Memory B cell (primary cell): ENCODE data around the gene FGF21.
"Not testable (repeated sequence)": the region's sequence is repeated elsewhere in the genome, so short reads cannot be mapped to it uniquely, and the experiment has no call there.

ENCODE experiments used
- ATAC-seq: fragments of 150-1000 bp; cut with Tn5 transposase; 2 replicates; pipeline ENCODE4 v1.10.0; 2021; ENCODE audit warnings: low read depth, mild to moderate bottlenecking, moderate library complexity
- DNase-seq, 2 donors: peaks; one replicate each; pipeline ENCODE4 v3.0.0; 2022; ENCODE audit warnings: low spot score in 2 of 2
- H3K27ac Mint-ChIP-seq: one replicate; pipeline ENCODE4 v1.8.0; 2022; ENCODE audit warnings: mild to moderate bottlenecking, moderate library complexity, mixed read lengths
- H3K27me3 Mint-ChIP-seq: one replicate; pipeline ENCODE4 v1.8.0; 2022; ENCODE audit warnings: mixed read lengths
- H3K36me3 Mint-ChIP-seq: one replicate; pipeline ENCODE4 v1.8.0; 2022; ENCODE audit warnings: mild to moderate bottlenecking, mixed read lengths
- H3K4me1 Mint-ChIP-seq: one replicate; pipeline ENCODE4 v1.8.0; 2022; ENCODE audit warnings: mixed read lengths
- H3K4me3 Mint-ChIP-seq: one replicate; pipeline ENCODE4 v1.8.0; 2022; ENCODE audit warnings: mild to moderate bottlenecking, moderate library complexity, mixed read lengths
- H3K9me3 Mint-ChIP-seq: one replicate; pipeline ENCODE4 v1.8.0; 2022; ENCODE audit warnings: mixed read lengths

Gene FGF21

DNA sequence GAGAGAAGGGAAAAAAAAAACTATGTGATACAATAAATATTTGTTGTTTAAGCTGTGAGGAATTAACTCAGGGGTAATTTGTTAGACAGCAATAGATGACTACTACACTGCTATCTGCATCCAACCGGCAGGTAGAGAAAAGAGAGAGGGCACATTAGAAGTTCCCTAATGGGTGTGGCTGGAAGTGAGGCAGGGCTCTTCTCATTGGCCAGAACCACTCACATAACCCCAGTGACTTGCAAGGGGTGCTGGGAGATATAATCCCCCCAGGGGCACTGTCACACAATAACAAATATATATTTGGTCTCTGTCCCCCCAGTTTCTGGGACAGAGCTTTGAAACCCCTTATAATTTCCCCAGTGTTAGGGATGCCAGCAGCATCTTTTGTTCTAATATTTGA, 24.3 kb downstream of the FGF21 start:
- Mint-ChIP-seq H3K27ac (no peak overlapping the region), H3K9me3 (no peaks in the 10 kb centered on the region), H3K4me1 (peaks cover 9% of the 10 kb centered on the region), H3K4me3 (no peak overlapping the region), H3K36me3 (no peaks in the 10 kb centered on the region), H3K27me3 (no peaks in the 10 kb centered on the region)
- peak; percentile 45 for ATAC-seq
- DNase-seq: no peak

DNA sequence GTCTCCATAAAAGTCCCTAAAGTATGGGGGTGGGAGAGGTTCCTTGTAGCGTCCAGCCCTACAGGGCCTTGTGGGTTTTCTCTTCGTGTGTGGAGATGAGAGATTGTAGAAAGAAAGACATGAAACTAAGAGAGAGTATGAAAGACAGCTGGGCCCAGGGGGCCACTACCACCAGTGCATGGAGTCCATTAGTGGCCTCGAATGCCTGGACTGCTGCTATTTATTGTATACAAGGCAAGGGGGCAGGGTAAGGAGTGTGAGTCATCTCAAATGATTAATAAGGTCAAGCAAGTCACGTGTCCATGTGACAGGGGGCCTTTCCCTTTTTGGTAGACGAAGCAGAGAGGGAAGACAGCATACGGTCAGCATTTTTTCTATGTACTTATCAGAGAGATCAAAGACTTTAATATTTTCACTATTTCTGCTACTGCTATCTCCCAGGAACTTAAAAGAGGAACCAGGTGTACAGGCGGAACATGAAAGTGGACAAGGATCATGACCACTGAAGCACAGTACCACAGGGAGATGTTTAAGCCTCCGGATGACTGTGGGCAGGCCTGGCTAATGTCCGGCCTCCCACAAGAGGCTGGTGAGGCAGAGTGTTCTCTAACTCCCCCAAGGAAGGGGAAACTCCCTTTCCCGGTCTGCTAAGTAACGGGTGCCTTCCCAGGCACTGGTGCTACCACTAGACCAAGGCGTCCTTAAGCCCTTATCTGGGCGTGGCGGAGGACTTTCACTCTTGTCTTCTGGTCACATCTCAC, 25.5 kb downstream of the FGF21 start:
- H3K27me3 Mint-ChIP-seq: no peaks in the 10 kb centered on the region
- H3K4me1 Mint-ChIP-seq: peaks cover 9% of the 10 kb centered on the region
- H3K27ac Mint-ChIP-seq: no peak overlapping the region
- DNase-seq (no peak), ATAC-seq (no peak)
- H3K9me3 Mint-ChIP-seq: no peaks in the 10 kb centered on the region
- no peak overlapping the region for H3K4me3 Mint-ChIP-seq
- no peaks in the 10 kb centered on the region for H3K36me3 Mint-ChIP-seq

DNA sequence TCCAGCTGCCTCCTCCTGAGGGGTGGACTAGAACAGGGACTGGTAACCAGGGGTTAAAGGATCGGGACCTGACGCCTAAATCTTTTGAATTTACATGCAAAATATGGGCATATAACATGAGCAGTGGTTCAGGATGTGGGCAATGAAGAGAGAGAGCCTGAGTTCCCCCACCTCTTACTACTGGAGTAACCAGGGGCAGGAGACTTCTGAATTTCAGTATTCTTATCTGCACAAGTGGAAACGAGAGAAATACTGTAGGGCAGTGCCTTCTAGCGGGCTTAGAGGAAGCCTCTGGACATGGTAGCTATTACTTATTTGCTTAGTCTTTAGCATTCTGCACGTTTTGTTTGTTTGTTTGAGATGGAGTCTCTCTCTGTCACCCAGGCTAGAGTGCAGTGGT, 29.2 kb downstream of the FGF21 start:
- no peaks in the 10 kb centered on the region for H3K36me3 Mint-ChIP-seq
- no peak overlapping the region for H3K4me3 Mint-ChIP-seq
- no peaks in the 10 kb centered on the region for H3K9me3 Mint-ChIP-seq
- peaks cover 12% of the 10 kb centered on the region for H3K4me1 Mint-ChIP-seq
- no peak for DNase-seq
- no peak overlapping the region for H3K27ac Mint-ChIP-seq
- ATAC-seq: no peak
- H3K27me3 Mint-ChIP-seq: no peaks in the 10 kb centered on the region

DNA sequence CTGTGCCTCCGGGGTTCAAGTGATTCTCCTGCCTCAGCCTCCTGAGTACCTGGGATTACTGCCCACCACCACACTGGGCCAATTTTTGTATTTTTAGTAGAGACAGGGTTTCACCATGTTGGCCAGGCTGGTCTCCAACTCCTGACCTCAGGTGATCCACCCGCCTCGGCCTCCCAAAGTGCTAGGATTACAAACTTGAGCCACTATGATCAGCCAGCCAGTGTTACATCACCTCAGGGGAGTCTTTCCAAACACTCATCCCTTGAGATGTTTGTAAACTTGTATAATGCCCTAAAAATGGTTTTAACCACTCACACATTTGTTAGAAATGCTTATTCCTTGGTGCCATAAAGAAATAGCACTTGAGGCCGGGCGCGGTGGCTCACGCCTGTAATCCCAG, 31.1 kb downstream of the FGF21 start:
- not testable (repeated sequence) for ATAC-seq, H3K36me3 Mint-ChIP-seq, H3K27me3 Mint-ChIP-seq, H3K9me3 Mint-ChIP-seq, H3K4me1 Mint-ChIP-seq, H3K4me3 Mint-ChIP-seq, H3K27ac Mint-ChIP-seq, DNase-seq

DNA sequence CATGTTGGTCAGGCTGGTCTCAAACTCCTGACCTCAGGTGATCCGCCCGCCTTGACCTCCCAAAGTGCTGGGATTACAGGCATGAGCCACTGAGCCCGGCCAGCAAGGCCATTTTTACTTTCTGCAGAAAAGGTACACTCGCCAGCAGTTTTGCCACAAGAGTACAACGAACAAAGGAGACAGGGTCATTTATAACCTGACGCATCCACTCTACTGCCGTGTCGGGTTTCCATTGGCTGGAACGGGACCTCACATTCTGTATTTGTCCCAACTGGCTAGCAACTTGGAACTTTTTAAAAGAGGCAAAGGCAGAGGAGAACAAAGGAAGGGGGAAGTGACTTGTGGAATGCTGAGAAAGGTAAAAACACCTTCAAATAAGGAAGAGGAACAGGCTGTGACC, 32.0 kb downstream of the FGF21 start:
- H3K4me3 Mint-ChIP-seq, H3K27ac Mint-ChIP-seq, DNase-seq, H3K4me1 Mint-ChIP-seq, H3K9me3 Mint-ChIP-seq, H3K36me3 Mint-ChIP-seq, ATAC-seq, H3K27me3 Mint-ChIP-seq: not testable (repeated sequence)

DNA sequence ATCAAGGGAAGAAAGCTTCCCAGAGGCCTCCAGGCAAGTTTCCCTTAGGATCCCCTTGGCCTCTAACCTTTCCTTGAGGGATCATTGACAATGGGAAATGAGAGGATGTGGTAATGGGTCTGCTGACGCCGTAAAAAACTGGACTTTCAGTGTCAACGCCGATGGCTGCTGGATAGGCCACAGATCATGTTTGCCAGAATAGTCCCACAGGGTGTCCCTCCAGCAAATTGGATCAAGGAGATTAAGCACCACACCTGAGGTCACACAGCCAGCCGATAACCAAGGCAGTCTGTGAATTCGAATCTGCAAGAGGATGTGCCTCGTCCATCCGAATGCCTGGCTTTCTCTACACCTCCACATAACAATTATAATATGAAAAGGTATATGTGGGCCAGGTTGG, 37.9 kb downstream of the FGF21 start:
- Mint-ChIP-seq H3K27me3 (no peaks in the 10 kb centered on the region), H3K27ac (no peak overlapping the region), H3K9me3 (no peaks in the 10 kb centered on the region), H3K36me3 (no peaks in the 10 kb centered on the region), H3K4me3 (no peak overlapping the region), H3K4me1 (peaks cover 6% of the 10 kb centered on the region)
- DNase-seq (no peak), ATAC-seq (no peak)

DNA sequence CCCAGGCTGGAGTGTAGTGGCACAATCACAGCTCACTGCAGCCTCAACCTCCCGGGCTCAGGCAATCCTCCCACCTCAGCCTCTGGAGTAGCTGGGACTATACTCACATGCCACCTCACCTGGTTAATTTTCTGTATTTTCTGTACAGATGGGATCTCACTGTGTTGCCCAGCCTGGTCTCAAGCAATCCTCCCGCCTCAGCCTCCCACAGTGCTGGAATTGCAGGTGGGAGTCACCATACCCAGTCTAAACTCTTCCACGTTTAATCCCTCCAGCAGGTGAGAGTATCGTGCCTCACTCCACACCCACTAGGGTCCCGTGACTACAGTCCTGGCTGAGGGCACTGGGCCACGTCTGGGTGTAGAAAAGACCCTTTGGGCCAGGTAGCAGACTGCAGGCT, 39.0 kb downstream of the FGF21 start:
- Mint-ChIP-seq H3K36me3 (no peaks in the 10 kb centered on the region), H3K27me3 (no peaks in the 10 kb centered on the region), H3K4me3 (peak overlapping the region; percentile 96), H3K27ac (peak overlapping the region; percentile 21), H3K9me3 (no peaks in the 10 kb centered on the region), H3K4me1 (peaks cover 6% of the 10 kb centered on the region)
- no peak for DNase-seq
- ATAC-seq: no peak

DNA sequence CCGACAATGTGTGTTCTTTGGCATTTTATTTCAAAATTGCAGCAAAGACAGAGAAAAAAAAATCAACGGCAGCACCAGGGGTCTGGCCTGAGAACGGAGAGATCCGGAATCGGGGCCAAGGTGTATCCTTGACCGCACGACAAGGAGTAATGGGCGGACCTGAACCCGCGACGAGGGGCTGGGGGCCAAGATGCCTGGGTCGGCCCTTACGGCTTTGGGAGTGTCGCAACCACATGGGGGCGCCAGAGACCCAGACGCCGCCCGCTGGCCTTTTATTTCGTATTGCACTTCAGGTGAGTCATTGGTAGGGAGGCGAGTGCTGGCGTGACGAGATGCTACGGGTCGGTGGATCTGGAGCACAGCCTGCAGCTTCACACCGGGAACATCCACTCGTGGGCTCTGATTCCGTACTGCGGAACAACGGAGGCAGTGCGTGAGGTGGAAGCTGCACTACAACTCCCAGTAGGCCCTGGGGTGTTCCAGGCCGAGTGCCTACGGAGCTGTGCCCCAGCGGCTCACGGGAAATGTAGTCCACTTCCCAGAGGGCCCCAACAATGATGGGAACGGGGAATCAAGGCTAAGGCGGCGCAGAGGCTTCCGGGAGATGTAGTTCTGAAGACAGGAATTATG, 39.8 kb downstream of the FGF21 start:
- ATAC-seq: peak; percentile 97
- Mint-ChIP-seq H3K4me3 (peak overlapping the region; percentile 96), H3K27ac (peak overlapping the region; percentile 94), H3K27me3 (no peaks in the 10 kb centered on the region), H3K36me3 (peaks cover under 1% of the 10 kb centered on the region), H3K9me3 (no peaks in the 10 kb centered on the region), H3K4me1 (peaks cover 6% of the 10 kb centered on the region)
- DNase-seq: peak; percentile 80 to 87

DNA sequence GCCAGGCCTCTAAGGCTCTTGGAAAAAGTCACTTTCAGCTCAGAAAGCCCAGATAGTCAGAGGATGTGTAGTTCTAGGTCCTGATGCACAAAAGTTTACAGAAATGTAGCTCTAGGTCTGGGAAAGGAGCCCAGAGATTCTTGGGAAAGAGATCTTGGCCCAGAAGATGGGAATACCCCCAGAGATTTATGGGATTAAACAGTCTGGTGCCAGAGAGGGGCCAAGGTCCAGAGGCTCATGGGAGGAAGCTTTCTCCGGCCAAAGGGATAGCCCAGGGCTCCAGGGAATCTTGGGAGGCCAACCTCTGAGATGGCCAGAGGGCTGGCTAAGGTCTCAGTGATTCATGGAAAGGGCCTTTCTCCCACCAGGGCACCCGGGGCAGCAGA, 40.4 kb downstream of the FGF21 start:
- peak overlapping the region; percentile 96 for H3K4me3 Mint-ChIP-seq
- H3K9me3 Mint-ChIP-seq: no peaks in the 10 kb centered on the region
- H3K27ac Mint-ChIP-seq: peak overlapping the region; percentile 94
- peaks cover 6% of the 10 kb centered on the region for H3K4me1 Mint-ChIP-seq
- no peak for DNase-seq
- H3K36me3 Mint-ChIP-seq: peaks cover 2% of the 10 kb centered on the region
- no peak for ATAC-seq
- H3K27me3 Mint-ChIP-seq: no peaks in the 10 kb centered on the region

DNA sequence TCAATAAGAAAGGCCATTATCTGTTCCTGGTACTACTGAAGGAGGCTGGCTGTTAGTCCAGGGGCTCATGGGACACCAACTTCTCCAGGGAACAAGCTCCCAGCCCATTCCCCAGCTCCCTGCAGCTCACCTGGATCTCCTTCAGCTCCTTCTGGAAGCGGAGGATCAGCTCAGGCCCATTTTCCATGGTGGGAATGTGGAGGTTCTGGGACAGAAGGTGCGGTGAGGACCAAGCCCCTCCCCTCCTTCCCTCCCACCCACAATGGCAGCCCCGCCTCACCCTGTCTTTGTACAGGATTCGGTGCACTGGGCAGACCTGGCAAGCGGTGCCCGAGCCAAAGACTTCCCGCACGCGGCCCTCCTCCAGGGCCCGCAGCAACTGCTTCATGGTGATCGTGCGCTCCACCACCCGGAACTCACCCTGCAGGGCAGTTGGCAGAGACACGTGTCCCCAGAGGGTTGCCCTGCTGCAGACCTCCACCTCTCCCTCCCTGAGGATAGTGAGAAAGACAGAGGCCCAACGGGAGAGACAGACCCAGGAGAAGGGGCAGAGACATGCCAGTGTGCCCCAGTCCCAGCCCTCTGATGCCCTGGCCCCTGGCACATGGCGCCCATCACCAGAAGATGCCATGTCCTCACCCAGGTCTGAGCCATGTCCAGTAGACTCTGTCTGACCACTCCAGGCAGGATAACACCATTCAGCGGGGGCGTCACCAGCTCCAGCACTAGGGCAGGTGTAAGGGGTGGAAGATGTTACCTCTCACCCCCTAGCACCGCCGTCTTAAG, 41.2 kb downstream of the FGF21 start:
- no peak overlapping the region for H3K4me3 Mint-ChIP-seq
- H3K27ac Mint-ChIP-seq: no peak overlapping the region
- H3K27me3 Mint-ChIP-seq: no peaks in the 10 kb centered on the region
- DNase-seq: no peak
- H3K4me1 Mint-ChIP-seq: peaks cover 6% of the 10 kb centered on the region
- peaks cover 2% of the 10 kb centered on the region for H3K36me3 Mint-ChIP-seq
- ATAC-seq: no peak
- no peaks in the 10 kb centered on the region for H3K9me3 Mint-ChIP-seq

DNA sequence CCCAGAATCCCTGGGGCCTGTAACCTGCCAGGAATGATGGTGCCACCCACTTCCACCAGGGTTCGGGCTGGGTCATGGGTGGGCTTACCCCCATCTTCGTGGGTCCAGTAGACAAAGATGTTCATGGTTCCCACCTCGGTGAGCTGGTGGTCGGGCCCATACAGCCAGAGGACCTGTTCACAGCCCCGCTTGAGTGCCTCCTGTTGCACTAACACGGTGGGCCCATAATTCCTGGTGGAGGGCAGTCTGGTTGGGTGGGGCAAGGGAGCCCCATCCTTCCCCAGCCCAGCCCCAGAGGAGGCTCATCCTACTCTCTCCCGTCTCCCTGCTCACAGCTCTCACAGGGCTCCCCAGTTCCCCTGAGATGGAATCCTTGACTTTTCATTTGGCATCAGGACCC, 41.8 kb downstream of the FGF21 start:
- H3K4me1 Mint-ChIP-seq: peaks cover 6% of the 10 kb centered on the region
- no peak overlapping the region for H3K27ac Mint-ChIP-seq
- DNase-seq: no peak
- no peaks in the 10 kb centered on the region for H3K27me3 Mint-ChIP-seq
- ATAC-seq: no peak
- H3K36me3 Mint-ChIP-seq: peaks cover 2% of the 10 kb centered on the region
- H3K4me3 Mint-ChIP-seq: no peak overlapping the region
- H3K9me3 Mint-ChIP-seq: no peaks in the 10 kb centered on the region

DNA sequence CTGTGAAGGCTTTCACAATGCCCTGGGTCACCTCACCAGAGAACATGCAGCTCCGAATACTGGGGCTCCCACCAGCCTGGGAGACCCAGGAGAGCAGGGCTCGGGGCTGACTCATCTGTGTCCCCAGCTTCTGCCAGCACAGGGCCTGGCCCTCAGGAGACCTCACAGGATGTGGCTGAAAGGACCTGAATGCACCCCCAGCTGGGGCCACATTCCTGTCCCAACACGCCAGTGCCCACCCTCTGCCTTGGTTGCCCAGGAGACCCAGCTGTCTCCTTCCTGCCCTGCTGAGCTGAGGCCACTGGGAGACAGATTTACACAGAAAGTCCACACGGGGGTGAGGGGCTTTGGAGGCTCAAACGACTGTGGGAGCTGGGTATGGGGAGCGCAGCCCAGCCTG, 43.6 kb downstream of the FGF21 start:
- Mint-ChIP-seq H3K9me3 (no peaks in the 10 kb centered on the region), H3K4me3 (no peak overlapping the region), H3K27me3 (no peaks in the 10 kb centered on the region), H3K4me1 (peaks cover 6% of the 10 kb centered on the region), H3K27ac (no peak overlapping the region), H3K36me3 (peaks cover 4% of the 10 kb centered on the region)
- no peak for ATAC-seq
- no peak for DNase-seq

DNA sequence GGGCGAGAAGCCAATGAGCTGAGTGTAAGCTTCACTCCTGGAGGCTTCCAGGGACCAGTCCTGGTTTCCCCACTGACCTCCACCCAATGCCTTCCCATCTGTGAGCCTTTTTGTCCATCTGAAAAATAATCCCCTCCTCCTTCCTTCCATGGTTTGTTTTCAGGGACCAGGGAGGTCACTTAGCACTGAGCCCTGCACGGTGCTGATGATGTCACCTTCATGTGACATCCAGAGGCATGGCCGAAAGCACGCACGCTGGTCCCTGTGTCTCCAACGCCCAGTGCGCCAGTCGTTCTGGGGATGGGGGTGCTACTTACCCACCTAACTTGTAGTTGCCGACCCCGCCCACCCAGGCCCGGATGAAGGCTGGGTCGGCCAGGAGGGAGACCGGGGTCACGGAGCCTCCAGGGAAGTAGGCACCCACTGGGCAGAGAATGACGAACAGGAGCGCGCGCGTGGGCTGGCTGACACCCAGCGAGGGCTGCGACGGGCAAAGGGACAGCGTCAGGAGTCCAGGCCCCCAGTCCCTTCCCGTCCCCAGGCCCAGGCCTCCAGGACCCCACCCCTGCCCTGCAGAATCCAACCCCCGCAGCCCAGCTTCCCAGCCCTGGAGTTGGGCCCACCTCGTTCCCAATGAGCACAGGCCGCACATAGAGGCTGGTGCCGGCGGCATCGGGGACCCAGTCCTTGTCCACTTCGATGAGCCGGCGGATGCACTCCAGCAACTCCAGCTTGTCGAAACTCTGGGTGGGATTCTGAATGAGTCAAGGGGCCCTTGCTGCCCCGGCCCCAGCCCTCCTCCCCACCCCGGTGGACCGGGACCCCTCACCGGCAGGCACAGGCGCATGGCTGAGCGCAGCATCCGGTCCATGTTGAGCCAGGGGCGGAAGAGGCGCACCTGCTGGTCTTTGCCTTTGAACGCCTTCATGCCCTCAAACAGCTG, 44.3 kb downstream of the FGF21 start:
- peaks cover 4% of the 10 kb centered on the region for H3K4me1 Mint-ChIP-seq
- no peak for ATAC-seq
- H3K27me3 Mint-ChIP-seq: no peaks in the 10 kb centered on the region
- no peaks in the 10 kb centered on the region for H3K9me3 Mint-ChIP-seq
- no peak overlapping the region for H3K27ac Mint-ChIP-seq
- no peak overlapping the region for H3K4me3 Mint-ChIP-seq
- no peak for DNase-seq
- peaks cover 4% of the 10 kb centered on the region for H3K36me3 Mint-ChIP-seq
